ENCODE measurements around the gene SDHB. TPM values are rescaled to one million over a fixed set of nuclear protein-coding genes. Genes with fewer than 3 reads are reported as not detected.

SDHB gene
- total and polyA plus RNA-seq, 9 of the 15 experiments (the other 6 are each of a cell fraction or from before 2014, with no cell fraction given), result 207 to 554 (median 365) TPM

DNA sequence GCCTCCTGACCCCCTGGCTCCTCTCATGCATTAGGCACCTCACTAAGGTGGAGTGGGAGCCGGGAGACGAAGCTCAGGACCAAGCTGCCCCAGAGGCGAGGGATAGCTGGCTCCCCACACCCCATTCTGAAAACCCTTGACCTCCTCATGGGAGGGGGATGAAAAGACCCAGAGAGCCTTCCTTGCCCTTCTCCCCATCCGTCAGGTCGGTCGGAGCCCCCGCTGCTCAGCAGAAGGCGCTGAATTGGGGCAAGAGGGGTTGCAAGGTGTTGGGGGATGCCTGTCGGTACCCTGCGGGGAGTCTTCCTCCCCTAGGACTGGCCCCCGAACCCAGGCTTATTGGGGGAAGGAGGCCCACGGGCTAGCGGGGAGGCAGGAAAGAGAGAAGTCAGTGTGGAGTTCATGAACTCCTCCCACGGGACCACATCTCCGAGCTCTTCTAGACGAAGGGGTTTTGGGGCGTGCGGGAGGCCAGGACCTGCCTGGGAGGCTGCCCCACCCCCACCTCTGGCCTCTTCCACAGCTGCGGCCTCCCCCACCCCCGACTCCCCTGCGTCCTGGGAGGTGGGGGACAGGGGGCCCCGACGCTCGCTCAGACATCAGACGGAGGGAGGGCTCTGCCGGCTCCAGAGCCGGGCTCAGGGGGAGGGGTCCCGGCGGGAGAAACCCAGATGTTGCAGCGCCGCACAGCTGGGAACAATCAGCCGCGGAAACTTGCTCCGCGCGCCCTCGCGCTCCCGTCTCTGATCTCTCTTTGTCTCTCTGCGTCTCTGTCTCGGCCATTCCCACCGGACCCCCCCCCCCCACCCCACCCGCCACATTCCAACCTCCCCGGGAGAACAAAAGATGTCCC, 74.1 kb downstream of the SDHB start:
- CTCF ChIA-PET (ENCODE audit: low intra/inter-chr PET ratio), result no interaction called here
- H3K4me3 ChIP-seq, result no peak overlapping the region

More for the DNA sequence above, 74.1 kb downstream of the SDHB start:
- H3K9ac ChIP-seq (ENCODE audit: insufficient read depth in 1 of 2, low read depth in 2 of 2, low read length in 2 of 2), result peak overlapping the region in 1 of 2 experiments; percentile 14; a peak in 1 of 4 replicates
- FAIRE-seq, result no peak
- H3K79me2 ChIP-seq (ENCODE audit: control insufficient read depth, insufficient read depth, low read length), result no peaks in the 10 kb centered on the region
- peaks cover 0 to 44% of the 10 kb centered on the region in 2 experiments; a peak in 2 of 5 replicates for H3K4me1 ChIP-seq (replicated peaks in 1 of 2; ENCODE audit: control insufficient read depth in 2 of 2, insufficient read depth in 2 of 2, low read length in 2 of 2)
- POLR2A ChIA-PET, result interaction anchor here (0.7 to 1.7 kb wide), 4 partner anchors 9 to 216 kb away, joined by 3 to 10 read pairs (median 4); no protein-coding TSS in a partner anchor
- in situ Hi-C loops (cut with MboI), result no loop called here
- peaks cover 18% of the 10 kb centered on the region; the same call in 1 of the 2 replicates for H4K20me1 ChIP-seq (replicated peaks; ENCODE audit: control insufficient read depth, insufficient read depth, low read length)
- no peak overlapping the region for H3K27ac ChIP-seq (ENCODE audit: extremely low read depth, low read depth, low read length)
- no TSS peak for BruUV-seq (replicated peaks)
- no peaks in the 10 kb centered on the region for H3K9me1 ChIP-seq (ENCODE audit: control insufficient read depth, insufficient read depth, low read length)
- H3K9me3 ChIP-seq (replicated peaks; ENCODE audit: control insufficient read depth, insufficient read depth, low read depth, low read length), result no peaks in the 10 kb centered on the region
- no peak for TF ChIP-seq LCOR (CRISPR knock-in tag; IDR thresholded peaks at IDR 0.05)
- TF ChIP-seq, protein P1, sequence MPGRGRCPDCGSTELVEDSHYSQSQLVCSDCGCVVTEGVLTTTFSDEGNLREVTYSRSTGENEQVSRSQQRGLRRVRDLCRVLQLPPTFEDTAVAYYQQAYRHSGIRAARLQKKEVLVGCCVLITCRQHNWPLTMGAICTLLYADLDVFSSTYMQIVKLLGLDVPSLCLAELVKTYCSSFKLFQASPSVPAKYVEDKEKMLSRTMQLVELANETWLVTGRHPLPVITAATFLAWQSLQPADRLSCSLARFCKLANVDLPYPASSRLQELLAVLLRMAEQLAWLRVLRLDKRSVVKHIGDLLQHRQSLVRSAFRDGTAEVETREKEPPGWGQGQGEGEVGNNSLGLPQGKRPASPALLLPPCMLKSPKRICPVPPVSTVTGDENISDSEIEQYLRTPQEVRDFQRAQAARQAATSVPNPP (IDR thresholded peaks at IDR 0.05; ENCODE audit: borderline replicate concordance, insufficient read depth, insufficient read length), result no peak
- TF ChIP-seq, protein P2, sequence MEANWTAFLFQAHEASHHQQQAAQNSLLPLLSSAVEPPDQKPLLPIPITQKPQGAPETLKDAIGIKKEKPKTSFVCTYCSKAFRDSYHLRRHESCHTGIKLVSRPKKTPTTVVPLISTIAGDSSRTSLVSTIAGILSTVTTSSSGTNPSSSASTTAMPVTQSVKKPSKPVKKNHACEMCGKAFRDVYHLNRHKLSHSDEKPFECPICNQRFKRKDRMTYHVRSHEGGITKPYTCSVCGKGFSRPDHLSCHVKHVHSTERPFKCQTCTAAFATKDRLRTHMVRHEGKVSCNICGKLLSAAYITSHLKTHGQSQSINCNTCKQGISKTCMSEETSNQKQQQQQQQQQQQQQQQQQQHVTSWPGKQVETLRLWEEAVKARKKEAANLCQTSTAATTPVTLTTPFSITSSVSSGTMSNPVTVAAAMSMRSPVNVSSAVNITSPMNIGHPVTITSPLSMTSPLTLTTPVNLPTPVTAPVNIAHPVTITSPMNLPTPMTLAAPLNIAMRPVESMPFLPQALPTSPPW (CRISPR knock-in tag; IDR thresholded peaks at IDR 0.05), result 0 out of 2 replicates have a peak, but pooled peaks have one; percentile 9
- peaks cover 17 to 25% of the 10 kb centered on the region in 2 experiments; a peak in 3 of 5 replicates for H3K27me3 ChIP-seq (ENCODE audit: control insufficient read depth in 2 of 2, insufficient read depth in 2 of 2, low read length in 2 of 2)
- no peak overlapping the region for H2AFZ ChIP-seq (ENCODE audit: low read depth, low read length)
- H3K4me2 ChIP-seq (ENCODE audit: insufficient read depth, low read length), result no peak overlapping the region
- intact Hi-C loops (cut with micrococcal nuclease), result no loop called here
- H3K36me3 ChIP-seq (ENCODE audit: control insufficient read depth, insufficient read depth, low read length), result no peaks in the 10 kb centered on the region
- peak in 2 of 4 experiments; percentile 58 to 60 for DNase-seq (ENCODE audit: extremely low read depth in 1 of 4, low spot score in 3 of 4)
- WGBS (ENCODE audit: insufficient coverage, low coverage, missing lambda C conversion rate), result 8% methylated on average over 25 of the region's 44 CpGs
- no peak; the same call in 2 of the 3 replicates for ATAC-seq
